GM19328 (cell line): ENCODE data around the gene ATP1B2.
"Not testable (repeated sequence)": the region's sequence is repeated elsewhere in the genome, so short reads cannot be mapped to it uniquely, and the experiment has no call there.

ENCODE experiments used
- ATAC-seq: cut with Tn5 transposase; IDR thresholded peaks from one replicate; pipeline ENCODE4 v1.9.1; 2021; ENCODE audit warnings: mild to moderate bottlenecking, moderate library complexity; ENCODE audit not compliant: unreplicated experiment

ATP1B2 gene

GRCh38 chr17:7634384-7634783 lies 16.3 kb upstream of the ATP1B2 start:
- ATAC-seq, result no peak

DNA sequence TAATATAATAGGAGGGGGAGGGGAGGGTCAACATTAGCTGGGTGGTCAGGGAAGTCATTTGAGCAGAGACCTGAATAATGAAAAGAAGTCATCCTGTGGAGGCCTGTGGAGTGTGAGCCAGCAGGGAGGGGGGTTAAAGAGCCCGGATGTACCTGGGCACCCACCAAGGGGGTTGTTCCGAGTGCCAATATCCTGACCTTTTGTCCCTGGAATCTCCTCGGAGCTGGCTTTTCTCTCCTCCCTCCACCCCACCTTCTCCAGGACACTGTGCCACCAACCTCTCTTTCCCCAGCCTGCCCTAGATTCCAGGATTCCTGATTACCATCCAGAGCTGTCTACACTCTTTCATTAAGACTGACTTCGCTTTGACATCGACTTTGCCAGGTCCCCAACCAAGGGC lies 14.6 kb upstream of the ATP1B2 start:
- no peak for ATAC-seq

GRCh38 chr17:7640783-7641182 lies 9.9 kb upstream of the ATP1B2 start:
- ATAC-seq, result no peak

GRCh38 chr17:7641635-7642034 lies 9.1 kb upstream of the ATP1B2 start:
- ATAC-seq, result not testable (repeated sequence)

DNA sequence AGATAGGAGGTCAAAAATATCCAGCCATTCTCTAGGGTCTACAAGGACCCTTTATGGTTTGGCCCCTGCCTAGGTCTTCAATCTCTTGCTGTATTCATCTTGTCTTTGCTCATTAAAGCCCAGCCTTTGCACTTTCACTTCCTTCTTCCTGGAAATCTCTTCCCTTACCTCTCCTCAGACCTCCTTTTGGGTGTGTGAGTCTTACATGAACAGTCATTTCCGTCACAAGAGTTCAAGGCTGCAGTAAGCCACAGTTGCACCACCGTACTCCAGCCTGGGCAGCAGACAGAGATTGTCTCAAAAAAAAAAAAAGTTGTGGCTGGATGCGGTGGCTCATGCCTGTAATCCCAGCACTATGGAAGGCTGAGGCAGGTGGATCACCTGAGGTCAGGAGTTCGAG lies 6.0 kb upstream of the ATP1B2 start:
- no peak for ATAC-seq

DNA sequence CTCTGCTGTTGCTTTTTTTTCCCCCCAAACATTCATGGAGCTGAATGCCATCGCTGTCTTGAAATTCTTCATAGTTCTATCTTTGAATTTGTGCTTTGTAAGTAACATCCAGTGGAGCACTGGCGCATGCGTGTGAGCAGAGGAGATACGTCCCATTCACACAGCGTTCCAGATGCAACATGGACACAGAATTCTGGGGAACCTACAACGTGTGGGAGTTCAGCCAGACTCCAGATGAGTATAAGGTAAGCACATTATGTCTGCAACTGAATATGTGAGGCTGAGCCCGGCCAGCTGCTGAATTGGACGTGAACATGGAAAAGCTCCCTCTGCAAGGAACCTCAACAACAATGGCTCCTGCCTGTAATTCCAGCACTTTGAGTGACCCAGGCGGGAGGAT lies 4.3 kb upstream of the ATP1B2 start:
- no peak for ATAC-seq

DNA sequence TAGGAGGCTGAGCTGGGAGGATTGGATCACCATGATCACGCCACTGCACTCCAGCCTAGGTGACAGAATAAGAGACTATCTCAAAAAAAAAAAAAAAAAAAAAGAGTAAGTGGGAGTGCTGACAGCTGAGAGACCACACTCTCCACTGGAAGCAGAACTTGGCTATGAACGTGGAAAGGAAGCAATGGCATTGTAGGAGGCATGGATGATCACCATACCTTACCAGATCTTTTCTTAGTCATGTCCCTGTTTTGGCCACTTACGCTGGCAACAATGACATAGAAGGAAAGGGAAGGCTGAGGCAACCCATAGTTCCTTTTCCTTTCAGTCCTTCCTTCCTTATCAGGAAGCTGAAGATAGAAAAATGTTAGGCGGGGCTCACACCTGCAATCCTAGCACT lies 3.7 kb upstream of the ATP1B2 start:
- ATAC-seq, result no peak

DNA sequence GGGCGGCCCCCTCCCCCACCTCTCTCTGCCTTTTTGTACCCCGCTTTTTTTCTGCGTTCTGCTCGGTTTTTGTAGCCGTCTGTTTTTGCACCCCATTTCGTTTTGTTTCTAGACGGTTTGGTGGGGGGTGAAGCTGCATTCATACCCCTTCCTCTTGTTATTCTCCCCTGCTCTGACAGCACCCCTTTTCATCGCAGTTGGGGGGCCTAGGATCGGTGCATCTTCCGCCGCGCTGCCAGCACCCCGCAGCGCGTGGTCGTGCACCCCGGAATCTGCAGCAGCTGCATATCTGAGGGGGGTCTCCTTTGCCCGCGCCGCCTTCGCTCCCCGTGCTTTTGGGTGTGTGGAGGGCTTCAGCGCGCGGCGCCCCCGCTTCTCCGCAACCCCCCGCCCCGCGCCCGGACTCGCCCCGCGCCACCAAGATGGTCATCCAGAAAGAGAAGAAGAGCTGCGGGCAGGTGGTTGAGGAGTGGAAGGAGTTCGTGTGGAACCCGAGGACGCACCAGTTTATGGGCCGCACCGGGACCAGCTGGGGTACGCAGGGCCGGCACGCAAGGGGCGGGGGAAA lies 455 bp downstream of the ATP1B2 start:
- no peak for ATAC-seq

DNA sequence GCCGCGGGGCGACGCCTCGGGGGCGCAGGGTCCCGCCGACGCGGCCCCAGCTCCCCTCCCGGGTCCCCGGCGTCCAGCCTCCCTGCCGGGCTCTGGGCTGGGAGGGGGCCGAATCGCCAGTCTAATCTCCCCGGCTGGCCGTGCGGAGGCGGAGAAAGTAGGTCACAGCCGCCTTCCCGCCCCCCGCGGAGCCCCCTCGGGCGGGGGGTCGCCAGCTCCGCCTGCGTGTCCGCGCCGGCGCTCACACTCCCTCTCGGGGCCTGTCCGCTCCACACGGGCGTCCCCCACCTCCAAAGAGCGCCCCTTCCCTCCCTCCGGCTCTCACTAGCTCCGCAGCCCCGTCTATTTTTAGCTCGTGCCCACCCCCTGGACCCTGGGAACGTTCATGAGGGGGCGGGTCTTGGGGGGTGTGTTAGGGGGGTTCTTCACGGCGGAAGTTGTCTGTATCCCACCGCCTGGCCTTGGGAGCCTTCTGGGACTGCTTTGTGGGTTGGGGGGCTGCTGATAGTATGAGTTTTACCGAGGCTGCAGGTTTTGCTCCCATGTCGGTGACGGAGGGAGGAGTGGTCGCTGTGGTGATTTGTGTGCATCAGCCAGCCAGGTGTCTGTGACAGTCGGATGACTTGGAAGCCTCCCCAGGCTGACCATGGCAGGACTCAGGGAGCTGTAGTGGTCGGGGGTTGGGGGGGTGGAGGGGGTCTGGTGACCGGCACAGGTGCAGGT lies 1.1 kb downstream of the ATP1B2 start:
- ATAC-seq, result no peak

- no peak for ATAC-seq
These were observed 1.9 kb downstream of the ATP1B2 start for GRCh38 chr17:7652388-7653356.

DNA sequence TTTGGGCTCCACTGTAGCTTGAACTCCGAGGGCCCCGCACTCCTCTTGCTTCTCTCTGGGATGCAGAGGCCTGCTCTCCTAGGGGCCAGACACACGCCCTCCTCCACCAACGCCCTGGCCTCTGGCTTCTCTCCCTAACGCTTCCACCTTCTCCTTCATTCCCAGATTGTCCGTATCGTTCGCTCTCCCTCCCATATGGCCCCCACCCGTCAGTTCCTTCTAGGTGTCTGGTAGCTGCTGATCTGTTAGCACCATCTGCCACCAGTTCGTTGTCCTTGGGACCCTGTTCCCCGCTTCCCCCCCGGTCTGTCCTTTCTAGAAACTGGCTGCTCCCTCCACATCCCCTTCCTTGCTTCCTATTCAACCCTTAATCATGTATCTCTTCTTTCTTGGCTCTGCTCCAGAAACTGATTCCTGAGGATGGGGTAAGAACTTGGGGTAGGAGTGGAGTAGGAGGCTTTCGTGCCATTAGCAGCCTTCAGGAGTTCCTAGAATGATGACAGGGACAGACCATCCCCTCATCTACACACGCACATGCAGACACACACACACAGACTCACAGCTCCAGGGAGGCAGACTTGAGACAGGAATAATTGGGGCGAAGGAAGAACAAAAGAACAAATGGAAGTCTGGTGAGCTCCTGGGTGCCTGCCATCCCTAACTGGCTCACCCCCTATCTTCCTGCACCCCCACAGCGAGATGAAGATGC lies 4.3 kb downstream of the ATP1B2 start:
- no peak for ATAC-seq

DNA sequence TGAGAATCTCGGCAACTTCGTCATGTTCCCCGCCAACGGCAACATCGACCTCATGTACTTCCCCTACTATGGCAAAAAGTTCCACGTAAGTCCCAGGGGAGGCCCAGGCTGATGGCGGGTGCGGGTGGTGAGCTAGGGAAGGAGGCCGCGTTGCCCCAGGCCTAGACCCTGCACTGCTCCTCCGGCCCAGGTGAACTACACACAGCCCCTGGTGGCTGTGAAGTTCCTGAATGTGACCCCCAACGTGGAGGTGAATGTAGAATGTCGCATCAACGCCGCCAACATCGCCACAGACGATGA lies 4.8 kb downstream of the ATP1B2 start:
- no peak for ATAC-seq

- no peak for ATAC-seq
These were observed 6.4 kb downstream of the ATP1B2 start for GRCh38 chr17:7656958-7657609.

- no peak for ATAC-seq
These were observed 17.1 kb downstream of the ATP1B2 start for GRCh38 chr17:7667656-7668406.

GRCh38 chr17:7668482-7668881 lies 17.8 kb downstream of the ATP1B2 start:
- no peak for ATAC-seq

- ATAC-seq, result no peak
These were observed 22.5 kb downstream of the ATP1B2 start for GRCh38 chr17:7673239-7673638.

GRCh38 chr17:7674934-7675333 lies 24.2 kb downstream of the ATP1B2 start:
- ATAC-seq, result no peak

DNA sequence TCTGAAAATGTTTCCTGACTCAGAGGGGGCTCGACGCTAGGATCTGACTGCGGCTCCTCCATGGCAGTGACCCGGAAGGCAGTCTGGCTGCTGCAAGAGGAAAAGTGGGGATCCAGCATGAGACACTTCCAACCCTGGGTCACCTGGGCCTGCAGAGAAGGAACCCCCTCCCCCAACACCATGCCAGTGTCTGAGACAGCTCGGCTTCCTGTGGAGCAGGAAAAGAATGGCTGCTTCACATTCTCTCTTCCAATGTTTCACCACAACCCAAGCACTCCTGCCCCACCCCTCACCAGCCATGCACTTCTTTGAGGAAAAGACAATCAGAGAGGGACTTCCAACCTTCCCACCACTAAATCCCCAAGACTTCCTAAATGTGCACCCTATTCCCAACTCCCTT lies 25.8 kb downstream of the ATP1B2 start:
- no peak for ATAC-seq

- no peak for ATAC-seq
These were observed 26.8 kb downstream of the ATP1B2 start for GRCh38 chr17:7677388-7678067.
